ENCODE data around the gene GLB1L2.
"Not testable (repeated sequence)": the region's sequence is repeated elsewhere in the genome, so short reads cannot be mapped to it uniquely, and the experiment has no call there.

The GLB1L2 gene

DNA sequence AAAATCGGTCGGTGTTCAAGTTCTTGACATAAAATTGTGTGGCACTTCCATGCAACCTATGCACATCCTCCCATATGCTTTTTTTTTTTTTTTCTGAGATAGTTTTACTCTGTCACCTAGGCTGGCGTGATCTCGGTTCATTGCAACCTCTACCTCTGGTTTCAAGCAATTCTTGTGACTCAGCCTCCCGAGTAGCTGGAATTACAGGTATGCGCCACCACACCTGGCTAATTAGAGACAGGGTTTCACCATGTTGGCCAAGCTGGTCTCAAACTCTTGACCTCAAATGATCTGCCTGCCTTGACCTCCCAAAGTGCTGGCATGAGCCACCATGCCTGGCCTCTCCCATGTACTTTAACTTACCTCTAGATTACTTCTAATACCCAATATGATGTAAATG lies 40.6 kb upstream of the GLB1L2 start:
- no peak overlapping the region for H3K4me3 ChIP-seq (ENCODE audit: insufficient read depth, low read depth, low read length)
- 86 to 87% methylated on average over 6 of the region's 6 CpGs for WGBS, 2 experiments
- no peaks in the 10 kb centered on the region for H3K4me1 ChIP-seq (ENCODE audit: control insufficient read depth, insufficient read depth, low read length)
- no peaks in the 10 kb centered on the region for H3K27me3 ChIP-seq (ENCODE audit: control insufficient read depth, insufficient read depth, low read length, poor library complexity, severe bottlenecking)
- no peaks in the 10 kb centered on the region for H3K9me3 ChIP-seq (ENCODE audit: control insufficient read depth, low read length)
- H3K27ac ChIP-seq (ENCODE audit: insufficient read depth, low read depth, low read length, poor library complexity, severe bottlenecking), result no peak overlapping the region
- H3K36me3 ChIP-seq (ENCODE audit: control insufficient read depth, insufficient read depth, low read length), result no peaks in the 10 kb centered on the region

DNA sequence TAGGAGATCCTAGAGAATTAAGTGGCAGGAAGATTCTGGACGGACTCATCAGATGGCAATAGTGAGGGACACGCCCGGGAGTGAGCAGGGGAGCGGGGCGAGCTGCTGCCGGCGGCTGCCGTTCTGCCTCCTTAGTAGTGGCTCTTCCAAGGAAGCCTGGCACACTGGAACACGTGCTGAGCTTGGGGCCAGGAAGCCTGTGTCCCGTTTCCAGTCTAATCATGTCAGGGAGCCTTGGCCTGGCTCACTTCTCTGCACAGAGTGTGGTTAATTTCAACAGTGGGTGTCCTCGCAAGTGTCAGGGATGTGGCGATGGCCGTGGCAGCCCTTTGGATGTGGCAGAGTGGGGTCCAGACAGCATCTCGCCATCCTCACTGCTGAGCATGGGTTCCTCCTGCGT lies 39.1 kb upstream of the GLB1L2 start:
- H3K4me3 ChIP-seq (ENCODE audit: insufficient read depth, low read depth, low read length), result no peak overlapping the region
- WGBS, 2 experiments, result 85% methylated on average over 15 of the region's 15 CpGs

DNA sequence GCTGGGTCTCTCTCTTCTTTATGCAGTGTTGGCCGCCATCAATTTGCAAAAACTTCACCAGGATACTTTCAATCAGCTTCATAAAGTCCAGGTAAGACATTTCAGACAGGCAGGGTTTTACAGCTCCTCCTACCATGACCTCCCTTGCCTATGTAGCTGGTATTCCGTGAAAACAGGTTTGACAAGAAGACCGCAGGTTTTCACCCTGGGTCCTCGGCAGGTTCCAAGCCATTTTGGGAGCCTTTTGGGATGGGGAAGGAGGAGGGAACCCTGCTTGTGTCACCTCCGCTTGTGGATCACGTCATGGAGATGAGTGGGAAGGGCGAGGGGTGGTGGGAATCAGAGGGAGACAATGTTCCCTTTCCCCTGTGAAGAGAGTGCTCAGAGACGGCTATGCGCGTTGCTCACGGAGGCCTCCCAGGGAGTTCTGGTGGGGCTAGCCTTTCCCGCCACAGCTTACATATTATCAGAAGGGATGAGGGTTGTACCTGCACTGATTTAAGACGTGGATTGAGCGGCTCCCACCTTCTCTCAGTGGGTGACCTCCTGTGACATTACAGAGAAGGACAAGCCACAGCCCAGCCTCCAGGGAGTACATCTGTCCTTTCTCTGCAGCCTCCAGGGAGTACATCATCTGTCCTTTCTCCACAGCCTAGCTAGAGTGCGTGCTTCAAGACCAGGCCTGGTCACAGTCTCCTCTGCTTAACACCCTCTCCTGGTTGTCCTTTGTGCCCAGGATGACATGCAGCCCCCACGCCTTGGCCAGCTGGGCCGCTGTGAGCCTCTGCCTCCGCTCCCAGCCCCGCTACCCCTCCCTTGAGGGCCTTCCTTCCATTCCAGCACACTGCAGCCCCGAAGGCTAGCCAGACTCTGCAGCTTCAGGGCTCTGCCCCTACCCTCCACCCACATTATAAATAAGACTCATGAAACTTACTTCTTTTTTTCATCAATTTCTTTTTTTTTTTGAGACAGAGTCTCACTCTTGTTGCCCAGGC lies 38.4 kb upstream of the GLB1L2 start:
- no peaks in the 10 kb centered on the region for H3K27me3 ChIP-seq (ENCODE audit: control insufficient read depth, insufficient read depth, low read length, poor library complexity, severe bottlenecking)
- H3K36me3 ChIP-seq (ENCODE audit: control insufficient read depth, insufficient read depth, low read length), result no peaks in the 10 kb centered on the region
- no peak overlapping the region for H3K4me3 ChIP-seq (ENCODE audit: insufficient read depth, low read depth, low read length)
- no peaks in the 10 kb centered on the region for H3K4me1 ChIP-seq (ENCODE audit: control insufficient read depth, insufficient read depth, low read length)
- WGBS, 2 experiments, result 88 to 91% methylated on average over 20 of the region's 20 CpGs
- no peaks in the 10 kb centered on the region for H3K9me3 ChIP-seq (ENCODE audit: control insufficient read depth, low read length)
- H3K27ac ChIP-seq (ENCODE audit: insufficient read depth, low read depth, low read length, poor library complexity, severe bottlenecking), result no peak overlapping the region

More for the DNA sequence above, 39.1 kb upstream of the GLB1L2 start:
- no peaks in the 10 kb centered on the region for H3K9me3 ChIP-seq (ENCODE audit: control insufficient read depth, low read length)
- H3K4me1 ChIP-seq (ENCODE audit: control insufficient read depth, insufficient read depth, low read length), result no peaks in the 10 kb centered on the region
- H3K27ac ChIP-seq (ENCODE audit: insufficient read depth, low read depth, low read length, poor library complexity, severe bottlenecking), result no peak overlapping the region
- H3K27me3 ChIP-seq (ENCODE audit: control insufficient read depth, insufficient read depth, low read length, poor library complexity, severe bottlenecking), result no peaks in the 10 kb centered on the region
- H3K36me3 ChIP-seq (ENCODE audit: control insufficient read depth, insufficient read depth, low read length), result no peaks in the 10 kb centered on the region

DNA sequence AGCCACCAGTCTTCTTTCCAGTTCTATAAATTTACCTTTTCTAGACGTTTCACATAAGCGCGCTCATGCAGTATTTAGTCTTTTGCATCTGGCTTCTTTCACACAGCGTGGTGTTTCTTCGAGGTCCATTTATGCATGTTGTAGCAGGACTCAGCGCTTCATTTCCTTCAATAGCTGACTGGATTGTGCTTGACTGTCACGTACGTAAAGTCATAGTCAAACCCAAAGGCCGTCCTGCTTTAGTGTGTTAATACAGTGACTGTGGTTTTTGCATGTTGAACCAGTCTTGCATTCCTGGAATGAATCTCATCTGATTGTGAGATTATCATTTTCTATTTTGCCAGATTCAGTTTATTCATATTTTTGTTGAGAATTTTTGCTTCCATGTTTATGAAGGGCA lies 37.1 kb upstream of the GLB1L2 start:
- no peak overlapping the region for H3K4me3 ChIP-seq (ENCODE audit: insufficient read depth, low read depth, low read length)
- H3K9me3 ChIP-seq (ENCODE audit: control insufficient read depth, low read length), result no peaks in the 10 kb centered on the region
- H3K27ac ChIP-seq (ENCODE audit: insufficient read depth, low read depth, low read length, poor library complexity, severe bottlenecking), result no peak overlapping the region
- H3K36me3 ChIP-seq (ENCODE audit: control insufficient read depth, insufficient read depth, low read length), result no peaks in the 10 kb centered on the region
- no peaks in the 10 kb centered on the region for H3K4me1 ChIP-seq (ENCODE audit: control insufficient read depth, insufficient read depth, low read length)
- H3K27me3 ChIP-seq (ENCODE audit: control insufficient read depth, insufficient read depth, low read length, poor library complexity, severe bottlenecking), result no peaks in the 10 kb centered on the region
- WGBS, 2 experiments, result 80% methylated on average over 9 of the region's 9 CpGs

DNA sequence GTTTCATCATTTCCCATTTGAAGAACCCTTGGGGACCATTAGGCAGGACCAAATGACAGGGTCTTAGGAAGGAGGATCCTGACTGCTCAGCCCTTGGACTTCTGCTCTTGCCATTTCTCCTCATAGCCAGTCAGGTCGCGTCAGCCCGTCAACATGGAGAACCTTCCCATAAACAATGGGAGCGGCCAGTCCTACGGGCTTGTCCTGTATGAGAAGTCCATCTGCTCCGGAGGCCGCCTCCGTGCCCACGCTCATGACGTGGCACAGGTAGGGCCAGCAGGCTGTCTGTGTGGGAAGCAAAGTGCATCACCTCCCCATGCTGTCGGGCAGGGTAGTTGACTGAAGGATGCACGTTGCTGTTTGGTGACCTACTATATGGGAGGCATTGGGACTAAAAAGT lies 19.6 kb upstream of the GLB1L2 start:
- no peak overlapping the region for H3K4me3 ChIP-seq (ENCODE audit: insufficient read depth, low read depth, low read length)
- no peaks in the 10 kb centered on the region for H3K27me3 ChIP-seq (ENCODE audit: control insufficient read depth, insufficient read depth, low read length, poor library complexity, severe bottlenecking)
- no peaks in the 10 kb centered on the region for H3K36me3 ChIP-seq (ENCODE audit: control insufficient read depth, insufficient read depth, low read length)
- 84 to 89% methylated on average over 12 of the region's 12 CpGs for WGBS, 2 experiments
- no peaks in the 10 kb centered on the region for H3K9me3 ChIP-seq (ENCODE audit: control insufficient read depth, low read length)
- H3K27ac ChIP-seq (ENCODE audit: insufficient read depth, low read depth, low read length, poor library complexity, severe bottlenecking), result no peak overlapping the region
- no peaks in the 10 kb centered on the region for H3K4me1 ChIP-seq (ENCODE audit: control insufficient read depth, insufficient read depth, low read length)

DNA sequence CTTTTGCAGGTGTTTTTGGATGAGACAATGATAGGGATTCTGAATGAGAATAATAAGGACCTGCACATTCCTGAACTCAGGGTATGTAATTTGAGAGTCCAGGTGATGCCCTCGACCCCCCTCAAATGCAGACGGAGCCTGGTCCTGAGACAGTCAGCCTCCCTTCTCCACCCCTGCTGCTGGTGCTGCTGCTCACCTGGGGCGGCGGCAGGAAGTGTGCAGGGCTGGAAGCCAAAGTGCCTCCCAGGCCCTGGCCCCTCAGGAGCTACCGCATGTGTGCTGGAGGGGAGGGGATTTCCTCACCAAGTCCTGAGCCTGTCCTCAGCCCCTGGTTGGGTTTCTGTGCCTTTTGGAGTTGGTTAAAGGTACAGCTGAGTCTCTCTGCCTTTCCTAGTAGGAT lies 19.0 kb upstream of the GLB1L2 start:
- no peaks in the 10 kb centered on the region for H3K9me3 ChIP-seq (ENCODE audit: control insufficient read depth, low read length)
- no peak overlapping the region for H3K27ac ChIP-seq (ENCODE audit: insufficient read depth, low read depth, low read length, poor library complexity, severe bottlenecking)
- H3K36me3 ChIP-seq (ENCODE audit: control insufficient read depth, insufficient read depth, low read length), result no peaks in the 10 kb centered on the region
- H3K27me3 ChIP-seq (ENCODE audit: control insufficient read depth, insufficient read depth, low read length, poor library complexity, severe bottlenecking), result no peaks in the 10 kb centered on the region
- 87 to 93% methylated on average over 5 of the region's 5 CpGs for WGBS, 2 experiments
- no peak overlapping the region for H3K4me3 ChIP-seq (ENCODE audit: insufficient read depth, low read depth, low read length)
- no peaks in the 10 kb centered on the region for H3K4me1 ChIP-seq (ENCODE audit: control insufficient read depth, insufficient read depth, low read length)

DNA sequence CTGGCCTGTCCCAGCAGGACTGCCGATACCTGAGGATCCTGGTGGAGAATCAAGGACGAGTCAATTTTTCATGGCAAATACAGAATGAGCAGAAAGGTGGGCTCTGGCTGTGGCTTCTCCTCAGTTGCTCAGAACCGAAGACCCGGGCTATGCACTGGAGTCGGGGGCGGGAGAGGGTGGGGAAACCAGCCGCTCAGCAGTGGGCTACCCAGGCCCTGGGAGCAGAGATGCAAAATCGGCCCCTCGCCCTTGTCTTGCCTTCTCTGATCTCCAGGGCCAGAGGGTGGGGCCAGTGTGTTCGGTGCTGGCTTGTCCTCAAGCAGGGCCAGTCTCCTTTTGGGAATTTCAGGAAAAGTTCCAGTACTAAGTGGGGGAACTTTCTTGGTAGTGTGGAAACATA lies 18.4 kb upstream of the GLB1L2 start:
- no peak overlapping the region for H3K4me3 ChIP-seq (ENCODE audit: insufficient read depth, low read depth, low read length)
- no peaks in the 10 kb centered on the region for H3K27me3 ChIP-seq (ENCODE audit: control insufficient read depth, insufficient read depth, low read length, poor library complexity, severe bottlenecking)
- WGBS, 2 experiments, result 90 to 93% methylated on average over 10 of the region's 10 CpGs
- H3K4me1 ChIP-seq (ENCODE audit: control insufficient read depth, insufficient read depth, low read length), result no peaks in the 10 kb centered on the region
- no peak overlapping the region for H3K27ac ChIP-seq (ENCODE audit: insufficient read depth, low read depth, low read length, poor library complexity, severe bottlenecking)
- no peaks in the 10 kb centered on the region for H3K9me3 ChIP-seq (ENCODE audit: control insufficient read depth, low read length)
- no peaks in the 10 kb centered on the region for H3K36me3 ChIP-seq (ENCODE audit: control insufficient read depth, insufficient read depth, low read length)

DNA sequence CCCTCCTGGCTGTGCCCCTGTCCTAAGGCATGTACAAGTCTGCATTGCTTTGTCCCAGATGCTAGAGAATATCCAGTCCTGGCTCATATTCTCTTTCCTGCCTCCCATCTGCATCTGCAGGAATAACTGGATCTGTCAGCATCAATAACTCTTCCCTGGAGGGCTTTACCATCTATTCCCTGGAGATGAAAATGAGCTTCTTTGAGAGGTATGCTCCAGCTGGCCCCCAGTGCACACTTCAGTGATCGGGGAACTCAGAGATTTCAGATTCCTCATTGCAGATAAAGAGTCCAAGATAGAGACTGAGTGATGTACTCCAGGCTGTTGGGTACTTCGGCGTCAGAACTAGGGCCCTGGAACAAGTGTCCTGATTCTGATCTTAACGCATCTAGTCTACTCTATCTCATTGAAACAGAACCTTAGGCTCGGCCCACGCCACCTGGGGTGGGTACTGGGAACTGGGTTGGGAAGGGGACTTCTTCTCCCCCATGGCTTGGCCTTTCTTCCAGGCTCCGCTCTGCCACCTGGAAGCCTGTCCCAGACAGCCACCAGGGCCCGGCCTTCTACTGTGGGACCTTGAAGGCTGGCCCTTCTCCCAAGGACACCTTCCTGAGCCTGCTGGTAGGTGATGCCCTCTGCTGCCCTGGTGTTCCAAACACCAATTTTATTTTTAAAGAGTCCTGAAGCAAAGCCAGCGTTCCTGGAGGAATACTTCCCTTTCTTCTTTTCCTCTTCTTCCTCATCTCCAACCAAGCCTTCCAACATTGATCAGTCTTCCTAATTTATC lies 17.8 kb upstream of the GLB1L2 start:
- Histone ChIP-seq H3K9me3 (ENCODE audit: control insufficient read depth, low read length) (no peaks in the 10 kb centered on the region), H3K27ac (ENCODE audit: insufficient read depth, low read depth, low read length, poor library complexity, severe bottlenecking) (no peak overlapping the region), H3K36me3 (ENCODE audit: control insufficient read depth, insufficient read depth, low read length) (no peaks in the 10 kb centered on the region), H3K4me3 (ENCODE audit: insufficient read depth, low read depth, low read length) (no peak overlapping the region), H3K27me3 (ENCODE audit: control insufficient read depth, insufficient read depth, low read length, poor library complexity, severe bottlenecking) (no peaks in the 10 kb centered on the region), H3K4me1 (ENCODE audit: control insufficient read depth, insufficient read depth, low read length) (no peaks in the 10 kb centered on the region)
- 88 to 89% methylated on average over 9 of the region's 9 CpGs for WGBS, 2 experiments

DNA sequence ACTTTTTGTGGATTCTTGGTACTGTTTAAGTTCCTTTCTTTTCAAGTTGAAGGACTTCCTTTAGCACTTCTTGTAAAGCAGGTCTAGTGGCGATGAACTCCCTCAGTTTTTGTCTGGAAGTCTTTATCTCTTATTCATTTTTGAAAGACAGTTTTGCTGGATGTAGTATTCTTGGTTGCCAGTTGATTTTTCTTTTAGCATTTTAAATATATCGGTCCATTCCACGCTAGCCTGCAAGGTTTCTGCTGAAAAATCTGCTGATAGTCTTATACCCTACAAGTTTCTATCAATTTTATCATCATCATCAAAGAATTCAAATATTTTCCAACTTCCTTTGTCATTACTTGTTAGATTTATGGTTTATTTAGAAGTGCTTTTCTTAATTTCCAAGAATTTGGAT lies 14.7 kb upstream of the GLB1L2 start:
- 90 to 100% methylated on average over 3 of the region's 3 CpGs for WGBS, 2 experiments

DNA sequence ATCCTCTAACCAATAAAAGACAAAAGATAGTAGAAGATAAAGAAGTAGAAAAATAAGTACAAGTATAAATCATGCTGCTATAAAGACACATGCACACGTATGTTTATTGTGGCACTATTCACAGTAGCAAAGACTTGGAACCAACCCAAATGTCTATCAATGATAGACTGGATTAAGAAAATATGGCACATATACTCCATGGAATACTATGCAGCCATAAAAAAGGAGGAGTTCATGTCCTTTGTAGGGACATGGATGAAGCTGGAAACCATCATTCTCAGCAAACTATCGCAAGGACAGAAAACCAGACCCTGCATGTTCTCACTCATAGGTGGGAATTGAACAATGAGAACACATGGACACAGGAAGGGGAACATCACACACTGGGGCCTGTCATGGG lies 10.4 kb upstream of the GLB1L2 start:
- not testable (repeated sequence) for H3K9me3 ChIP-seq (ENCODE audit: control insufficient read depth, low read length); H3K36me3 ChIP-seq (ENCODE audit: control insufficient read depth, insufficient read depth, low read length)
- 100% methylated on average over 1 of the region's 2 CpGs for WGBS, 2 experiments

More for the DNA sequence above, 14.7 kb upstream of the GLB1L2 start:
- Histone ChIP-seq H3K4me1 (ENCODE audit: control insufficient read depth, insufficient read depth, low read length) (no peaks in the 10 kb centered on the region), H3K36me3 (ENCODE audit: control insufficient read depth, insufficient read depth, low read length) (no peaks in the 10 kb centered on the region), H3K9me3 (ENCODE audit: control insufficient read depth, low read length) (no peaks in the 10 kb centered on the region), H3K4me3 (ENCODE audit: insufficient read depth, low read depth, low read length) (no peak overlapping the region), H3K27me3 (ENCODE audit: control insufficient read depth, insufficient read depth, low read length, poor library complexity, severe bottlenecking) (no peaks in the 10 kb centered on the region), H3K27ac (ENCODE audit: insufficient read depth, low read depth, low read length, poor library complexity, severe bottlenecking) (no peak overlapping the region)

More for the DNA sequence above, 10.4 kb upstream of the GLB1L2 start:
- not testable (repeated sequence) for H3K4me1 ChIP-seq (ENCODE audit: control insufficient read depth, insufficient read depth, low read length); H3K27me3 ChIP-seq (ENCODE audit: control insufficient read depth, insufficient read depth, low read length, poor library complexity, severe bottlenecking); H3K27ac ChIP-seq (ENCODE audit: insufficient read depth, low read depth, low read length, poor library complexity, severe bottlenecking); H3K4me3 ChIP-seq (ENCODE audit: insufficient read depth, low read depth, low read length)

Data from ectodermal cell (in vitro differentiated cells).